Stimulated activated CD8-positive, alpha-beta memory T cell treated with anti-CD3 and anti-CD28 coated beads, Interleukin-12 subunit alpha, Interleukin-12 subunit beta, amount 100 ng/mL, for 24 hours (primary cell): ENCODE measurements around the gene TRPV2.
"Not testable (repeated sequence)": the region's sequence is repeated elsewhere in the genome, so short reads cannot be mapped to it uniquely, and the experiment has no call there.

Source experiments
- DNase-seq: peaks from one replicate; pipeline ENCODE4 v3.0.0-alpha.2; 2020; ENCODE audit errors: extremely low read depth

TRPV2 gene, protein sequence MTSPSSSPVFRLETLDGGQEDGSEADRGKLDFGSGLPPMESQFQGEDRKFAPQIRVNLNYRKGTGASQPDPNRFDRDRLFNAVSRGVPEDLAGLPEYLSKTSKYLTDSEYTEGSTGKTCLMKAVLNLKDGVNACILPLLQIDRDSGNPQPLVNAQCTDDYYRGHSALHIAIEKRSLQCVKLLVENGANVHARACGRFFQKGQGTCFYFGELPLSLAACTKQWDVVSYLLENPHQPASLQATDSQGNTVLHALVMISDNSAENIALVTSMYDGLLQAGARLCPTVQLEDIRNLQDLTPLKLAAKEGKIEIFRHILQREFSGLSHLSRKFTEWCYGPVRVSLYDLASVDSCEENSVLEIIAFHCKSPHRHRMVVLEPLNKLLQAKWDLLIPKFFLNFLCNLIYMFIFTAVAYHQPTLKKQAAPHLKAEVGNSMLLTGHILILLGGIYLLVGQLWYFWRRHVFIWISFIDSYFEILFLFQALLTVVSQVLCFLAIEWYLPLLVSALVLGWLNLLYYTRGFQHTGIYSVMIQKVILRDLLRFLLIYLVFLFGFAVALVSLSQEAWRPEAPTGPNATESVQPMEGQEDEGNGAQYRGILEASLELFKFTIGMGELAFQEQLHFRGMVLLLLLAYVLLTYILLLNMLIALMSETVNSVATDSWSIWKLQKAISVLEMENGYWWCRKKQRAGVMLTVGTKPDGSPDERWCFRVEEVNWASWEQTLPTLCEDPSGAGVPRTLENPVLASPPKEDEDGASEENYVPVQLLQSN

DNA sequence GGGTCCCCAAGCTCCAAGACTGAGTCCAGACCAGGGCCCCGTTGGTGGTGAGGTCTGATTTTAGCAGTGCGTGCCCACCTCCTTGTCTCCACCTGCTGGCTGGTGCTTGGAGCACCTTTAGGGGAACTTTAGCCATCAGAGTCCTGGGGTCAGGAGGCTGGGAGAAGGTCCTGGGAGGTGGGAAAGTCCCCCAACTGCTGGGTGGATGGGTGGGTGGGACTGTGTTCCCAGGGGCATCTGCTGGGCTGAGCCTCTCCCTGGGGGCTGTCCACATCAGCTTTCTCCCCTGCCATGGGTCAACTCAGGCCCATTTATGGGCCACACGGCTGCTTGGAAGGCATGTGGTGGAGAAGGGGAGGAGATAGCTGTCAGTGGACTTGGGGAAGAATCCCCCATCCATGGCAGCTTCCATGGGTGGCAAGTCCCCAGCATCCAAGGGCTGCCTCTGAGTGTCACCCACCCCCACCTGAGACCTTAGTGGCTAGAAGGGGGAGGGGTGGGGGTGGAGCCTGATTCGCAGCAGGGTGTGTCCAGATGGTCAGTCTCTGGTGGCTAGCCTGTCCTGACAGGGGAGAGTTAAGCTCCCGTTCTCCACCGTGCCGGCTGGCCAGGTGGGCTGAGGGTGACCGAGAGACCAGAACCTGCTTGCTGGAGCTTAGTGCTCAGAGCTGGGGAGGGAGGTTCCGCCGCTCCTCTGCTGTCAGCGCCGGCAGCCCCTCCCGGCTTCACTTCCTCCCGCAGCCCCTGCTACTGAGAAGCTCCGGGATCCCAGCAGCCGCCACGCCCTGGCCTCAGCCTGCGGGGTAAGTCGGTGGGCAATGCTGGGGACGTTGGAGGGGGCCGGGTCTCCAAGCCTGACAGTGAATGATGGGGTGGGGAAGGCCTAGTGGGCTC is at the start of gene TRPV2:
TRPV2 (plus strand) TSS at position 541 of the 894 bp plus-strand sequence. CDS start 2,098 bp downstream, outside the sequence.
- no peak for DNase-seq

DNA sequence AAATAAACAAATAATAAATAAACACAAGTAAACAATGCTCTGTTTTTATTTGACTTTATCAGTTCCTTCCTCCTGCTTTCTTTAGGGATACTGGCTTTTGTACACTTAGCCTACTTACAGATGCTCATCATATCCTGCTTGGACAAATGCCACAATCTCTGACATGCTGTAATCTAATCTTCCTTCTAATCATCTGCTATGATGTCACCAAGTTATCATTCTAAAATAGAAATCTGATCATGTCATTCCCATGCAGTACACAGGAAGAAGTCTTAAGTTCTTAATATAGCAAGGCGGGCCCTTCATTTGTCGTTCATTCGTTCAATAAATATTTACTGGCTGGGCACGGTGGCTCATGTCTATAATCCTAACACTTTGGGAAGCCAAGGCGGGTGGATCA is 43.6 kb upstream of the TRPV2 start:
- no peak for DNase-seq

DNA sequence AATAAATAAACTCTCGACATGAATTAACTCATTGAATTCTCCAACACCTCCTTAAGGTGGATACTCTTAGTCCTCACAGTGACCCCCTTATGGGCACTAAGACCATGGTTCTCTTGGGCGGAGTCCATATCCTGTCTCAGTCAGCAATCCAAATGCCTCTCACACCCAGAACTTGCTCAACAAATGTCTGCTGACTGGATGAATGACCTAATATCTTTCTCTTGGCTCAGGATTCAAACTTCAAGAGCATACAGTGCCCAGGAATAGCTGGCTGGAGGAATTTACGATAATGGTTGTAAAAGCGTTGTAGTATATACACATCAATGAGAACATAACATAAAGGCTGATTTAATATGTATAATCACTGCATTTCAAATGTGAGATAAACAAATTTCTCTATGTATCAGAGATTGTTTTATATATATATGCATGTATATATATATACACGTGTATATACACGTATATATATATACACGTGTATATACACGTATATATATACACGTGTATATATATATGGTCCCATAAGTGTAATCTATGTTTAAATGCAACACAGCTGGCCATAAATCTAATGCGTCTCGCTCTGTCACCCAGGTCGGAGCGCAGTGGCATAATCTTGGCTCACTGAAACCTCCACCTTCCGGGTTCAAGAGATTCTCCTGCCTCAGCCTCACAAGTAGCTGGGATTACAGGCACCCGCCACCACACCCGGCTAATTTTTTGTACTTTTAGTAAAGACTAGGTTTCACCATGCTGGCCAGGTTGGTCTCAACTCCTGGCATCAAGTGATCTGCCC is 41.0 kb upstream of the TRPV2 start:
- DNase-seq = no peak

DNA sequence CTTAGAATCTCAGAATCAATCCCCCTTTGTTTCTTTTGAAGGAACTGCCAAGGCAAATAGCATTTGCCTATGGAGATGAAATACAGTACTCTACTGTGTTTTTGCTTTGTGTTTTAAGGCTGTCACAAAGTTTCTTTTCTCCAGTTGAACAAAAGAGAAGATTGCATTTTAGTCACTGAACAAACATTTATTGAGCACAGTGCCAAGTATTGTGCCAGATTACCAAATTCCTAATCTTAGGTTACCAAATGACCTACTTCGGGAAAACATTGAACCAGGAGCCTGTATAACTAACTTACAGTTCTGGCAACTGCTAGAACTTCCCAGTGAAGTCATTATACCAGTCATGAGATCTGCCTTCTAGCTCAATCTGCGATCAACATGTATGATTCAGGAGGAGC is 37.4 kb upstream of the TRPV2 start:
- no peak for DNase-seq

DNA sequence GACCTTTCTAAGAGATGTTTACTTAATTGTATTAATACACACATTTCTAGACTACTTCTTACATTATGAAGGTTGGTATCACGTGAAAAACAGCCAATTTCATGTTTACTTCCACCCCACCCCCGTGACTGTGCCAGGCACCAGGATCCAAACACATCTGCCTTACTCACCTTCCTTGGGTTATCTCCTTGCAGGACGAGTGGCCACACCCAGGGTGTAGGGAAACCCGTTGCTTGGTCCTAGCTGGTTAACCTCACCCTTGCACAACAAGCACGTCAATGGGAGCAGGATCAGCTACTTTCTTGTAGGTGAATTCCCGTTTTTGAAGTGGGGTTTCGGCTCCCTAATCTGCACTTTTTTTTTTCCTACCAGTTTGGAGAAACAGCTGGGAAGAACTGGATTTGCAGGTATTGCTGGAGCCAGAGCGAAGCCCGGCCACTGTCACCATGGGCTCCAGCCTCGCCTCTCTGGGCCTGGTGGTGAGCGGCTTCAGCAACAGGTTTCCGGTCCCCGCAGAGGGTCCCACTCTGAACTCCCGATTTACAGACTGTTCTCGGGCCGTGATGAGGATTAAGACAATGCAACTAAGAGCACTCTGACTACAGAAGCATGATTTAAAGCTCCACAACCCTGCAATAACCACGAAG is 36.6 kb upstream of the TRPV2 start:
- no peak for DNase-seq

DNA sequence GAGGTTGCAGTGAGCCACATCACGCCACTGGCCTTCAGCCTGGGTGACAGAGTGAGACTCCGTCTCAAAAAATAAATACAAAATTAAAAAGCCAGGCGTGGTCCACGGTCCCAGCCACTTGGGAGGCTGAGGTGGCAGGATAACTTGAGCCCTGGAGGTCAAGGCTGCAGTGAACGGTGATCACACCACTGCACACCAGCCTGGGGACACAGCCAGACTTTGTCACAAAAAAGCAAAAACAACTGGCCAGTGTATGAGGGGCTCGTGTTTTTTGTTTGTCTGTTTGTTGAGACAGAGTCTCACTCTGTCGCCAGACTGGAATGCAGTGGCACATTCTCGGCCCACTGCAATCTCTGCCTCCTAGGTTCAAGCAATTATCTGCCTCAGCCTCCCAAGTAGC is 35.7 kb upstream of the TRPV2 start:
- DNase-seq = no peak

DNA sequence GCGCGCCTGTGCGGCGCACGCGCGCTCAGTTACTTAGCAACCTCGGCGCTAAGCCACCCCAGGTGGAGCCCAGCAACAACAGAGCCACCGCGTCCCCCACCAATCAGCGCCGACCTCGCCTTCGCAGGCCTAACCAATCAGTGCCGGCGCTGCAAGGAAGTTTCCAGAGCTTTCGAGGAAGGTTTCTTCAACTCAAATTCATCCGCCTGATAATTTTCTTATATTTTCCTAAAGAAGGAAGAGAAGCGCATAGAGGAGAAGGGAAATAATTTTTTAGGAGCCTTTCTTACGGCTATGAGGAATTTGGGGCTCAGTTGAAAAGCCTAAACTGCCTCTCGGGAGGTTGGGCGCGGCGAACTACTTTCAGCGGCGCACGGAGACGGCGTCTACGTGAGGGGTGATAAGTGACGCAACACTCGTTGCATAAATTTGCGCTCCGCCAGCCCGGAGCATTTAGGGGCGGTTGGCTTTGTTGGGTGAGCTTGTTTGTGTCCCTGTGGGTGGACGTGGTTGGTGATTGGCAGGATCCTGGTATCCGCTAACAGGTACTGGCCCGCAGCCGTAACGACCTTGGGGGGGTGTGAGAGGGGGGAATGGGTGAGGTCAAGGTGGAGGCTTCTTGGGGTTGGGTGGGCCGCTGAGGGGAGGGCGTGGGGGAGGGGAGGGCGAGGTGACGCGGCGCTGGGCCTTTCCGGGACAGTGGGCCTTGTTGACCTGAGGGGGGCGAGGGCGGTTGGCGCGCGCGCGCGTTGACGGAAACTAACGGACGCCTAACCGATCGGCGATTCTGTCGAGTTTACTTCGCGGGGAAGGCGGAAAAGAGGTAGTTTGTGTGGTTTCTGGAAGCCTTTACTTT is 34.5 kb upstream of the TRPV2 start, which contains the start of gene UBB:
UBB (plus strand) TSS at position 452 of the 856 bp plus-strand sequence. CDS start 817 bp downstream, outside the sequence.
- peak; percentile 90 for DNase-seq

DNA sequence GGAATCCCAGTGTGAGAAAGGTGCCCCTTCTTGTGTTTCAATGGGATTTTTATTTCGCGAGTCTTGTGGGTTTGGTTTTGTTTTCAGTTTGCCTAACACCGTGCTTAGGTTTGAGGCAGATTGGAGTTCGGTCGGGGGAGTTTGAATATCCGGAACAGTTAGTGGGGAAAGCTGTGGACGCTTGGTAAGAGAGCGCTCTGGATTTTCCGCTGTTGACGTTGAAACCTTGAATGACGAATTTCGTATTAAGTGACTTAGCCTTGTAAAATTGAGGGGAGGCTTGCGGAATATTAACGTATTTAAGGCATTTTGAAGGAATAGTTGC is 33.9 kb upstream of the TRPV2 start:
- DNase-seq = peak; percentile 14

DNA sequence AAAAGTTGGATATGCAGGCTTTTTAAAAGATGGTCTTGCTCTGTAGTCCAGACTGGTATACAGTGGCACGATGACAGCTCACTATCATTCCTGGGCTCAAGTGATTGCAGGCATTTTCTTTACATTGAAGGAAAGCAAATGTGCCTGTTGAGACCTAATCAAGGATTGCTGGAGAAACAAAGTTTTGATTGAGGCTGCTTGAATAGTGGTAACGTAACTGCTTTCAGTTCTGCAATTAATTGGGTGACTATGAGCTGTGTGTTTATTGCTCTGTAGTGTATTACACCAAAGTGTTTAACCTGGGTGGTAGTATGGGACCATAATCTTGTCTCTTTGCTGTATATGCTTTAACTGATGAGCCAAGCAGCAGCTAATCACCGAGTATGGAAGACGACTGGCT is 32.2 kb upstream of the TRPV2 start:
- DNase-seq = no peak

DNA sequence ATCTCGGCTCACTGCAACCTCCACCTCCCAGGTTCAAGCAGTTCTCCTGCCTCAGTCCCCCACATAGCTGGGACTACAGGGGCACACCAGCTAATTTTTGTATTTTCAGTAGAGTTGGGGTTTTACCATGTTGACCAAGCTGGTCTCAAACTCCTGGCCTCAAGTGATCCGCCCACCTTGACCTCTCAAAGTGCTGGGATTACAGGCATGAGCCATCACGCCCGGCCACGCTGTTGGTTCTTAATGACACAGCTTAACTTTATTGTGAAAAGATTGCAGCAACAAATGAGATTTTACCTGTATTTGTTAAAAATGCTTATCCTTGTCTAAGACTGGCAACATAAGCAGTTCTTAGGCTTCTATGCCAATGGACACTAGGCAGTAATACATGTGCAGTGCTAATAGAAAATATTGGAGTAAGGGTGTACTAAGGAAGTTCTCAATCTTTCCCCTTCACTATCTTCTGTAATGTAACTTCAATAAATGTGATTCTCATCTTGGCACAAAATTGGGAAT is 31.5 kb upstream of the TRPV2 start:
- DNase-seq = no peak

DNA sequence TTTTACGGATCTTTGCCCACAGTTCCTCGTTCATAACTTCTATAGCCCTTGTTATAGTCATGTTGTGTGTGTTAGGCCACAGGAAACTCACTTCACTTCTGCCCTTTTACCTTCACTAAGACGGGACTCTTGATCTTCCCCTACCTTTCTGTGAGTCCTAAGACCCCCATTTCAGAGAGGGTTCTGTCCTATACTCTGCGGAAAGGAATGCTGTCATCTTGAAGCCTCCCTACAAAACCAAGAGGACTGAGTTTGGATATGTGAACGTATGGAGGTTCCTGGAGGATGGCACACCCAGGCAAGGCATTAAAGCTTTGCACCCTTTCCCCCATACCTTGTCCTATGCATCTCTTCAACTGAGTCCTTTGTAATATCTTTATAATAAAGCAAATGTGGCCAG is 30.8 kb upstream of the TRPV2 start:
- DNase-seq = no peak

DNA sequence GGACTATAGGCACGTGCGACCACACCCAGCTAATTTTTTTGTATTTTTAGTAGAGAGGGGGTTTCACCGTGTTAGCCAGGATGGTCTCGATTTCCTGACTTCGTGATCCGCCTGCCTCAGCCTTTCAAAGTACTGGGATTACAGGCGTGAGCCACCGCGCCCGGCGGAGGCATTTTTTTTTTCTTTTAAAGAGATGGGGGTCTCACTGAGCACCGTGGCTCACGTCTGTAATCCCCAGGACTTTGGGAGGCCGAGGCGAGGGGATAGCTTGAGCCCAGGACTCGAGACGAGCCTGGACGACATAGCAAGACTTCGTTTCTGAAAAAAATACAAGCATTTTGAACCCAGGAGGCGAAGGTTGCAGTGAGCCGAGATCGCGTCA is 29.3 kb upstream of the TRPV2 start:
- not testable (repeated sequence) for DNase-seq

DNA sequence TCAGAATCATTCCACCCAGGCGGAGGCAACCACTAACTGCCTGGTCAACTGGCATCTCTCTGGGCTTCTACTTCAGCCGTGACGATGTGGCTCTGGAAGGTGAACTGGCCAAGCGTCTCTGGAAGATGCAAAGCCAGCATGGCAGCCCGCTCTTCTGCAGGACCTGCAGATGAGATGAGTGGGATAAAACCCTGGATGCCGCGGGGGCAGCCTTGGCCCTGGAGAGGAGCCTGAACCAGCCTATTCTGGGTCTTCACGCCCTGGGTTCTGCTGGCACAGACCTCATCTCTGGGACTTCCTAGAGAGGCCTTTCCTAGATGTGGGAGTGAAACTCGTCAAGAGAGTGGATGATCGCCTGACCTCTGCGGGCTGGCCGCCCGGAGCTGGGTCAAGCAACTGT is 23.9 kb upstream of the TRPV2 start:
- DNase-seq = no peak

DNA sequence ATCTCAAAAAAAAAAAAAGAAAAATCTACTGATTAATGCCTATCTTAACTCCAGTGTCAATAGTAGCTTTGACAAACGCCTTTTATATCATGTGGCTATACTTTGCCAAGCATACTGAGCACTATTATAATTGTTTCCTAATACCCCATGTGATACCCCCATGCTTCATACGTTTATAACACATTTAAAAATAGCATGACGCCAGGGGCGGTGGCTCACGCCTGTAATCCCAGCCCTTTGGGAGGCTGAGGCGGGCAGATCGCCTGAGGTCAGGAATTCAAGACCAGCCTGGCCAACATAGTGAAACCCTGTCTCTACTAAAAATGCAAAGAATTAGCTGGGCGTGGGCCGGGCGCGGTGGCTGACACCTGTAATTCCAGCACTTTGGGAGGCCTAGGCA is 22.9 kb upstream of the TRPV2 start:
- DNase-seq = not testable (repeated sequence)

DNA sequence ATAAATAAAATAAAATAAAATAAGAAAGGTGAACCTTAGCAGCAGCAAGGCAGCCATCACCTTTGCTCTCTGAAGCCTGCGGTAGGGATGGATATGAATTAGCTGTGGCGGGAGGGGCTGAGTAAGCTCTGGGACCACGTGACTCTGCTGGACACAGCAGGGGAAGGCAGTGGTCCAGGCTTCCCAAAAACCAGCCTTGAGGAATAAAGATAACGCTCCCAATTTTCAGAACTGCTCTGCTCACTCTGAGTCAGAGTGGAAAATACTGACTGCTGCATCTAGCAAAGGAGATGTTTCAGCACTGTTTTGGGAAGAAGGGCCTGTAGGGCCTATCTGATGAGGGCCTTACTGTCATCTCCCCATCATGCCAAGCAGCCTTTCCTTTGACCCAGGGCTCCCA is 19.5 kb upstream of the TRPV2 start:
- not testable (repeated sequence) for DNase-seq

DNA sequence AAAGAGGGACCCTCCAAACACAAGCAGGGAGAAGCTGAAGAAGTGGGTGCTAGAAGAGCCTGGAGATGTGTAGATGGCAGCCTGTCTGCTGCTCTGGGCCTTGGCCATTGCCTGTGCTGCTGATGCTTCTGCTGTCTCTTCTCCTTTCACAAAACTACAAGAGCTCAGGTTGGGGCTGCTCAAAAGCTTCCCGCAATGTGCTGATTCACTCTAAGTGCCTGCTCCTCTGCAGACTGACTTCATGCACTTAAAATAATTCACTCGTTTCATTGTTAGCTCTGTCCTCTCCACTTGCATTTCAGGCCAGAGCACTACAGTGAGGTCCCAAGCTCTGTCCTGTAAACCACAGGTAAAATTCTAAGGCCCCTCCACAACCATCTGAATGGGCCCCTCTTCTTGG is 18.7 kb upstream of the TRPV2 start:
- not testable (repeated sequence) for DNase-seq

DNA sequence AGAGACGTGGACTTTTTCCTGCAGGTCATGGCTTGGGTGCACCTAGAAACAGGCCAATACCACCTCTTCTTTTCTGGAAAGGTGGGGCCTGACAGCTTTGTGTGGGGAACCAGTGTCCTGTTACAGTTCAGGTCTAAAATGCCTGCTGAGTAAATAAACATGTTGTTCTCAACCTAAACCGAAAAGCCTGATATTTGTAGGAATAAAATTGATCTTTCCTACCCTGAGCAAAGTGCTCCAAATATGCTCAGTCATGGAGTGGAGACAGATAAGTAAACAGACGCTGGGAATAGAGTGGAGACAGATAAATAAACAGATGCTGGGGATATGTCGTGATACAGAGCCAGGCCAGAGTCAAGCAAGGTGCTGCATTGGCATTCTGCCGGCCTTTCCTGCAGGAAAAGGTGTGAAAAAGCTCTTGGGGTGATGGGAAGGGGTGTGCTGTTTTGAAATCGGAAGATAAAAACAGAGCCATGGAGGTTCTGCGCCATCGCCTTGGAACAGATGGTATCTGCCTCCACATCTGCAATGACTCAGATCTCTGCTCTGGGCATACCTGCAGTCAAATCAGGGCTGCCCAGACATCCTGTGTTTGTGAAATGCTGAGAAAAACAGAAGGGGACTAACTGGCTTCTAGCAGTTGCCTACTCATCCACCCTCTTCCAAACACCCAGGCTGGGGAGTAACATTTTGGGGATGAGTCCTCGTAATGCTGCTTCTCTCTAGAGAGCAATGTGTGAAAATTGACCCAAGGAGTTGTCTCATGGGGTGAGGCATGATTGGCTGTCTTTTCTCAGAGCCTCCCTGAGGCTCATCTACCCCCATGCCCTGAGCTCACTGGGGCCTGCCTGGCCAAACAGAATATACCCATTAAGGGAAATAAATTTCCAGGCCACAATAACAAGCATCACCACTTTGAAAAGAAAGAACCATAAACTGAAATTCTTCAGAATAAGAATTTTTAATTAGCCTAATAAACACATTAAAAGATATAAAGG is 16.8 kb upstream of the TRPV2 start:
- no peak for DNase-seq

DNA sequence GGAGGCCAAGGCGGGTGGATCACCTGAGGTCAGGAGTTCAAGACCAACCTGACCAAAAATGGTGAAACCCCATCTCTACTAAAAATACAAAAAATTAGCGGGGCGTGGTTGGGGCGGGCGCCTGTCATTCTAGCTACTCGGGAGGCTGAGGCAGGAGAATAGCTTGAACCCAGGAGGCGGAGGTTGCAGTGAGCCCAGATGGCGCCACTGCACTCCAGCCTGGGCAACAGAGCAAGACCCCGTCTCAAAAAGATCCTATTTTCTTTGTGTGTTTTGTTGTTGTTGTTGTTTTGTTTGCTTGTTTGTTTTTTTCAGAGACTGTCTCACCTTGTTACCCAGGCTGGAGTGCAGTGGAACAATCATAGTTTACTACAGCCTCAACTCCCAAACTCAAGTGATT is 11.5 kb upstream of the TRPV2 start:
- not testable (repeated sequence) for DNase-seq
